ENCODE data around the gene ARID1B.
A peak's percentile ranks its signal among the peaks of the same experiment; 100 is the strongest.

Gene ARID1B

GRCh38 chr6:157172231-157172701 lies 395.1 kb downstream of the ARID1B start:
- DNase-seq = no peak

- no peak for DNase-seq
Measured at GRCh38 chr6:157172830-157173536, 395.8 kb downstream of the ARID1B start.

DNA sequence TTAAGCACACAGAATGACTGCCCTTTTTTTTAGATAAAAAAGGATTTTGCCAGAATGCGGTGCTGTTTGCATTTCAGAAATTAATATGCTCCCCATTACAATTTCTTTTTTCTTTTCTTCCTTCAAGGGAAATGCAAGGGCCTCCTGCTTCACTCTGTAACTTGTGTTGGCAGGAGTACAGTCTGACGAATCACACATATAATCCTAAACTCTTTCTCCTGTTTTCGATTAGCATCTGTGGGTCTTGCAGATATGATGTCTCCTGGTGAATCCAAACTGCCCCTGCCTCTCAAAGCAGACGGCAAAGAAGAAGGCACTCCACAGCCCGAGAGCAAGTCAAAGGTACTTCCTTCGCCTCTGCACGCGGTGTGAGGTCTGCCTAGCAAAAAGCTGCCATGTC lies 396.6 kb downstream of the ARID1B start:
- DNase-seq = no peak

DNA sequence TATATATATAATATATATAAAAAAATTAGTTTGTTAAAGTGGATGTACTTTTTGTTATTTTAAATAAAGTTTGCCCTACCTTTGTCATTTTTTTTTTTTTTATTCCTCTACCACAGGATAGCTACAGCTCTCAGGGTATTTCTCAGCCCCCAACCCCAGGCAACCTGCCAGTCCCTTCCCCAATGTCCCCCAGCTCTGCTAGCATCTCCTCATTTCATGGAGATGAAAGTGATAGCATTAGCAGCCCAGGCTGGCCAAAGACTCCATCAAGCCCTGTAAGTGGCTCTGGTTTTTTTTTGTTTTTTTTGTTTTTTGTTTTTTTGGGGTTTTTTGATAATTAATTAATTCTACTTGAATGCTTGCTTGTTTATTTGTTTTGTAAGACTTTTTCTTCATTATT lies 397.6 kb downstream of the ARID1B start:
- DNase-seq = no peak

DNA sequence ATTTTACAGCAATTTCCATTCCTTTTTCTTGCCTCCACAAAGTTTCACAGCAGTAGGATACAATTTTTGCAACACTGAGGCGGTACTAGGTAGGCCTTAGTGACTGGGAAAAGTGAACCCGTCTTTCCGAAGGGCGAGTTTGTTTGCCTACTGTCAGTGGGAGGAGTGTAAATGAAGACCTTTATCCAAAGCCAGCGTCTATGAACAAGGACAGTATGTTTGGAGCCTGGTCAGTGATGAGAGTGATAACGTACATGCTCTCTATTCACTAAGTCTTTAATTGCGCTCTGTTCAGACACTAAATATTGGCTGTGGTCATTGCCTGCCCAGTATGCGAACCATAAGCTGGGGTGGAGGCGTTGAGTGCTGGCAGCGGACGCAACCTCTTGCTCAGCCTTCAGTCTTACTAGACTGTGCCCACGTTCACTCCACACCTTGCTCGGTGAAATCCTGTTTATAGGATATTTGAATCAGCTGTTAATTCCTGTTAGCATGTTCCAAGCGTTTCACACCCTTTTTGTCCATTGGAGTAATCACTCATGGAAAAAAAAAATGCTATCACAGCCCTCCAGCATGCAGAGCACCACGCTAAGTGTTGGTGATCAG lies 400.7 kb downstream of the ARID1B start:
- DNase-seq = no peak

GRCh38 chr6:157181649-157182048 lies 404.5 kb downstream of the ARID1B start:
- DNase-seq = no peak

DNA sequence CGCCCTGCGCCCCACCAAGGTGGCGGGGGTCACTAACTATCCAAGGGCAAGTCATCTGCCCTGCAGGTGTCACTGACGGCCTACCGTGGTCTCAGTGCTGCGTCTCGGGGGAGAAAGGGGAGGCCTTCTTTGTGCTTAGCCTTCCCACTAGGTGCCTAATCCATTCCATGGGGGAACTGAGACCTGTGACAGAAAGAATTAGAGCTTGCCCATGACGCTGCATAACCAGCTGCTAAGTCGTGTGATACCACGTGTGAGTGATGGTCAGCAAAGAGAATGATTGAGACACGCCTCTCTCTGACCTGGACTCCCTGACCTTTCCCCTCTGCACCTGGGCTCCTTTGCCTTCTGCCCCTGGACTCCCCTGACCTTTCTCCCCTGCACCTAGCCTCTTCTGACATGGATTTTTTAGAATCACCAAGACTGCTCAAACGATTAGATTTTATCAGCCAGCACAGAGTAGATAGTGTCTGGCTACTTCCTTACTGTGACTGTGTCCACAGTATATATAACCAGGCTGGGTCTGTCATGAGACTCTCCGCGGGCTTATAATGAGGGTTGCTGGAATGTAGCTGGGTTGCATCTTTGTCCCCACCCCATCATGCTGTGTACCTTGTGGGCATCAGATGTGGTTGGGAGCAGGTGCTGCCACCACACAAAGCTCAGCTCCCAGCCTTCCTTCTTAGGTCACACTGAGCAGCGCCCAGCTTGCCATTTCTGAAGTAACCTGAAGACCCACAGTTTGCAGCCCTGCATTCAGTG lies 405.5 kb downstream of the ARID1B start:
- DNase-seq = no peak

GRCh38 chr6:157184202-157185015 lies 407.2 kb downstream of the ARID1B start:
- peak; percentile 45 for DNase-seq

- no peak for DNase-seq
Measured at GRCh38 chr6:157185171-157185570, 408.0 kb downstream of the ARID1B start.

- no peak for DNase-seq
Measured at GRCh38 chr6:157185986-157186385, 408.8 kb downstream of the ARID1B start.

DNA sequence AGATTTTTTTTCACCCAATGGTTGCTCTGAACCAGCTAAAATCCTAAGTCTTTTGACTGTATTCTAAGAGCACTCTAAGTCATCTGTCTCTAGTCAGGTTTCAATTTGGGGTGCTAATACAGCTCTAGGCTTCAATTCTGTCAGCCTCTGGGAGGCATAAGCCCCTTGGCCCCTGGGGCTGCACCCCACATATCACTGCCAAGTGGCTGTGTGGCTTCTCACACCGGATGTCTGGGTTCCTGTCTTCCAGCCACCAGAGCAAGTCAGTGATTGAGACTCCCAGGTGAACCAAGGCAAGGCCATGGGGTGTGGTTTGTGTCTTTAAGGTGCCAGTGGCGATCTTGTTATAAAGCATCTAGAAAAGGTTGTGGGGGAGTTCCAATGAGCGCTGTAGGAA lies 409.6 kb downstream of the ARID1B start:
- DNase-seq = no peak

DNA sequence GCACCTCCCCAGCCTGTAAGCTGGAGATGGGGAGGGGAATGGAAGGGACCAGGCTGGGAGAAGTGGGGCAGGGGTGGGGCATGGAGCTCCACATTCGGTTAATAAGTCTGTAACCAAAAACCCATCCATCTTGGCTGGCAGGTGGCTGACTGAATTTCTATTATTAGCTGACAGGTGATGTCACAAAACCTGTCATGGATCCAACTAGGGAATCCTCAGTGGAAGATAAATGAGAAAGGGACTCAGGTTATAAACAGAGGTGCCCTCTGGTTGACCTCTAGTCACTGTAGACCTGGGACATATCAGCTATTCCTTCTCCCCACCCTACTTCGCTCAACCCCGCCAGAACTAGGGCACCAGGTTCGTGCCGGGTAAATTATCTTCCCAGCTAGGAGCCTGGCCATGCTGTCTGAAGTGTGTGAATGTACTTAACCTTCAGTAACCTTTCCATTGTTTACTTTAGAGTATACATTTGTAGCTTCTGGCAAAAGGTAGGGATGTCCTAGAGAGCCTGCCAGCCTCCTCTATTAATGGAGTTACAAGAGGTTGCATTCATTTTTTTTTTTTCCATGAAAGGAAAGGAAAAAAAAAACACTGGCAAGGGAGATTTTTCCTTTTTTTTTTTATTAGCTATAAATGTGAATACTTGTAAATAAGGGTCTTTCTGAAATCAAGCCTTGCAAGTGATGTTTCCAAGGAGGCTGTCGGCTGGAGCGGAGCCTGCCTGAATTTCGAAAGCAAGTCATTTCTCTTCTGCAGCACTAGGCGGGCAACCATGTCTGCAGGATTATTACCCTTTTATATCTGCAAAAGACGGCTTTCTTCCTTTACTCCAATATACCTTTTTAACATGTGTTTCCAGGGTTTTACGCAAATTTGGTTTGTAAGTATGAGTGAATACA lies 410.3 kb downstream of the ARID1B start:
- DNase-seq = no peak

DNA sequence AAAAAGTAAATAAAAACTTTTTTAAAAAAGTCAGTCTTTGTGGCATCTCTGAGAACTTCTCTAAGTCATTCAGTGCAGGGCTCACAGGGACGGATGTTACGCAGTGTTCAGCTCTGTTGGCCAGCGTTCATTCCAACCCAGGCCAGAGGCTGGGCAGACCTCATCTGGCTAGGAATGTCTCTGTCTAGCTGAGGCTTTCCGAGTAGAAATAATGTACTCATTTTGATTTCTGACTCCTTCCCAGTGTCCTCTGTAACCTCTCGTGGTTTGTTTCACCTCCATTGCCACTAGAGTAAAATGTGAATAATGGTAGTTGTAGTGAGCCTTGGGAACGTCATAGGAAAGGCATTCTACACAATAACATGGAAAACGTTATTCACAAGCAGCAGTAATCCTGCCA lies 411.0 kb downstream of the ARID1B start:
- DNase-seq = no peak

DNA sequence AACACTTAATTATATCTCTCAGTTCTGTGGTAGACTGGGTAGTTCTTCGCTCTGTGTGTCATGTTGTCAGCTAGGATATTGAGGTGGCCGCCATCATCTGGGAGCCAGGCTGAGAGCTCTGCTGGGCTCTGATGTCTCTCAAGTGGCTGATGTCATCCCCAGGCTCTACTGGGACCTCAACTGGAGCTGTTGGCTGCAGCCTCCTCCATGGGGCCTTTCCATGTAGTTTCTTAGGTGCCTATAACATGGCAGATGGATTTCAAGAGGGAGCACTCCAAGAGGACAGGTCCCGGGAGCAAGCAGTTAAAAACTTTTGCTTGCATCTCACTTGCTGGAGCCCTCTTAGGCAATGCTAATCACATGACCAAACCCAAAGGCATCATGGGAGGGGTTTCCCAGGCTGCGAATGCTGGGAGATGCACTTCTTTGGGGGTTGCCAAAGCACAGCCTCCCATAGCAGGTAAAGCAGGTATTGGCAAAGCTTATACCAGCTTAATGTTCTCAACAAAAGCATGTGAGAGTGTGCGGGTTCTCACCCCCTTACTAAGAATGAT lies 416.3 kb downstream of the ARID1B start:
- no peak for DNase-seq

- DNase-seq = no peak
Measured at GRCh38 chr6:157194110-157194509, 416.9 kb downstream of the ARID1B start.

DNA sequence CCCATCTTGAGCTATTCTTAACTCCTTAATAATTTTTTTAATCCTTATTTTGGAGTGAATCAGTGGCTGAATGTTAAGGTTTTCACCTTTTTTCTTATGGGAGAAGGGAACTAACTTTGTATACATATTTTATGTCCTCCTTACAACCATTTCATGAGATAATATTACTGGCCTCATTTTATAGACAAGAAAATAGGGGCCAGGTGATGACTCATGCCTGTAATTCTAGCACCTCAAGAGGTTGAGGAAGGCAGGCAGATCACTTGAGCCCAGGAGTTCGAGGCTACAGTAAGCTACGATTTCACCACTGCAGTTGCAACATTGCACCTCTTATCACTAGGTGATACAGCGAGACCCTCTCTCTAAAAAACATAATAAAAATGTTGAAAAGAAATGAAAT lies 417.5 kb downstream of the ARID1B start:
- DNase-seq = no peak

DNA sequence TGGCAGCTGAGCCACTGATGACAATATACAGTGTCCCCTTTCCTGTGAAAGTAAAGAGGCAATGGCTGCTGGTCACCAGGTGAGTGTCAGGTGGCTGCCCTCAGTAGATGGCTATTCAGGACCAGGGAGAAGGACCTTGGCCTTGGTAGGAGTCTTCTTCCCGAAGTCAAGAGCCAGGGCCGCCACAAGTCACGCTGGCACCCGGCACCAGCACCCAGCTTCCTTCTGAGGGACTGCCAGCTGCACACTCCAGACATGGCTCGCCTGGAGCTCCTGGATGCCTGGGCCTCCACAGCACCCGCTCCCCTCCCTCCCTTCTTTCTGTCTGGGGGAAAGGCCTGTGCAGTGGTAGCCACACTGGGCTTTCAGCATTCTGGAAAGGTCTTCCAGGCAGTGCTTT lies 419.2 kb downstream of the ARID1B start:
- no peak for DNase-seq

DNA sequence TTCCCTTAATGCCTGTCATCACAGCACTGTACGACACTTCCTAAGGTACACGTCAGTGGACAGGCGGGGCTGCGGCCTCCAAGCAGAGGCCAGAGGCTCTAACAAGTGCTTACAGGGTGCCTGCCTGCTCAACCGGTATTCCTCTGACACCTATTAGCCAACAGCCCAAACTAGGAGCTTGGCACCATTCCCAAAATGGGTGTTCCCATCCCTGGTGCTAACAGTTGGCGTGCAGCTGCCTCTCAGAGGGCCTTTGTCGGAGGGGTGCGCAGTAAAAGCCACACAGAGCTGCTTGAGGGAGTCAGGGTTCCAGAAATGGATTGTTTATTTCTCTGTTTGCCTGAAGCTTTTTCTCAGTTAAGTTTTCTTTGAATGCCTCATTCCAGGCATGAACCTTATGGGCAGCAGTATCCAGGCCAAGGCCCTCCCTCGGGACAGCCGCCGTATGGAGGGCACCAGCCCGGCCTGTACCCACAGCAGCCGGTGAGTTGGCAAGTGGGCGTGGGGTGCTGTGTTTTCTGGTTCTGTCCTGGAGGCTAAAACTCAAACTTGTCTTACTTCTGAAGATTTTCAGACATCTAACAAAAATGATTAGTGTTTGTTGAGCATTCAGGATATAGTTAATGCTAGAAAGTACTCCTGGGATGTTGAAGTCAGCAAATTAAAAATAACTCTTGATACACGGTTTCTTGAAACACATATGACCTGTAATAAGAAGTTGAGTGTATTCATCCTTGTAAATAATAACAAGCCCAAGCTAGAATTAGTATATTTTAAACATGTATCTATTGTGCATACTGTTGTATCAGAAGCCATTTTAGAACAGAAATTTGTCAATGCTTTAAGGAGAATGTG lies 421.5 kb downstream of the ARID1B start:
- no peak for DNase-seq

GRCh38 chr6:157200117-157200516 lies 422.9 kb downstream of the ARID1B start:
- DNase-seq = no peak

- no peak for DNase-seq
Measured at GRCh38 chr6:157200611-157201010, 423.4 kb downstream of the ARID1B start.

- DNase-seq = no peak
Measured at GRCh38 chr6:157201083-157201482, 423.9 kb downstream of the ARID1B start.

All from T-helper 9 cell (primary cell).